Neural cell (in vitro differentiated cells): ENCODE data around the gene SIGLEC6. TPM values are rescaled to one million over a fixed set of nuclear protein-coding genes. Genes with fewer than 3 reads are reported as not detected.

ENCODE experiments used
- H2AFZ ChIP-seq: fragments of 200-600, 300-800 bp; sonication (generic), shearing (Covaris generic); 2 replicates; pipeline ENCODE4 v1.6.0; 2014; ENCODE audit warnings: low read depth, mild to moderate bottlenecking, antibody characterized with exemption, low read length, moderate library complexity
- H3F3A ChIP-seq: fragments of 200-600 bp; shearing (Covaris generic); 2 replicates; pipeline ENCODE4 v1.6.1; 2016; ENCODE audit warnings: mild to moderate bottlenecking, moderate library complexity, mixed read lengths, antibody characterized with exemption, low read length; ENCODE audit not compliant: insufficient read depth, poor library complexity, severe bottlenecking
- H3K27ac ChIP-seq: fragments of 200-600, 300-800 bp; sonication (generic), shearing (Covaris generic); 2 replicates; pipeline ENCODE4 v1.5.1; 2014; ENCODE audit warnings: mild to moderate bottlenecking, low read length, moderate library complexity
- H3K27me3 ChIP-seq: fragments of 300-800, 200-600 bp; sonication (generic), shearing (Covaris generic); 2 replicates; pipeline ENCODE4 v1.6.0; 2014; ENCODE audit warnings: mild to moderate bottlenecking, low read depth, low read length, moderate library complexity; ENCODE audit not compliant: insufficient read depth
- H3K36me3 ChIP-seq: fragments of 300-800, 200-600 bp; sonication (generic), shearing (Covaris generic); 2 replicates; pipeline ENCODE4 v1.5.1; 2014; ENCODE audit warnings: mild to moderate bottlenecking, antibody characterized with exemption, low read length, moderate library complexity; ENCODE audit not compliant: insufficient read depth
- H3K4me2 ChIP-seq: fragments of 300-800, 200-600 bp; sonication (generic), shearing (Covaris generic); 2 replicates; pipeline ENCODE4 v1.6.0; 2014; ENCODE audit warnings: mild to moderate bottlenecking, low read length
- H3K4me3 ChIP-seq: fragments of 300-800, 200-600 bp; sonication (generic), shearing (Covaris generic); 2 replicates; pipeline ENCODE4 v1.5.1; 2014; ENCODE audit warnings: mild to moderate bottlenecking, low read length, moderate library complexity
- H3K79me2 ChIP-seq: fragments of 200-600 bp; shearing (Covaris generic); replicated peaks from 2 replicates; pipeline ENCODE4 v1.6.0; 2014; ENCODE audit warnings: mild to moderate bottlenecking, low read length, moderate library complexity; ENCODE audit not compliant: insufficient read depth
- H3K9ac ChIP-seq: fragments of 300-800, 200-600 bp; sonication (generic), shearing (Covaris generic); 2 replicates; pipeline ENCODE4 v1.6.1; 2016; ENCODE audit warnings: mild to moderate bottlenecking, low read length, mixed read lengths
- H3K9me2 ChIP-seq: fragments of 200-600 bp; shearing (Covaris generic); 2 replicates; pipeline ENCODE4 v1.6.1; 2016; ENCODE audit warnings: mild to moderate bottlenecking, low read length, mixed read lengths; ENCODE audit not compliant: insufficient read depth
- H3K9me3 ChIP-seq: fragments of 200-600, 300-800 bp; sonication (generic), shearing (Covaris generic); 2 replicates; pipeline ENCODE4 v1.6.1; 2016; ENCODE audit warnings: mild to moderate bottlenecking, mixed run types, low read length, moderate library complexity, mixed read lengths
- H4K20me1 ChIP-seq: fragments of 200-600 bp; shearing (Covaris generic); 2 replicates; pipeline ENCODE4 v1.6.1; 2016; ENCODE audit warnings: mild to moderate bottlenecking, mixed run types; ENCODE audit not compliant: insufficient read depth
- CTCF ChIP-seq: fragments of 450-650 bp; IDR thresholded peaks from 2 replicates; pipeline ENCODE4 v1.5.1; 2014; ENCODE audit warnings: antibody characterized with exemption, mild to moderate bottlenecking, moderate library complexity; ENCODE audit not compliant: poor library complexity, severe bottlenecking
- EP300 ChIP-seq: fragments of 450-650 bp; conservative IDR thresholded peaks from 2 replicates; pipeline ENCODE4 v1.6.1; 2014; ENCODE audit warnings: antibody characterized with exemption, mild to moderate bottlenecking, moderate library complexity; ENCODE audit not compliant: poor library complexity, severe bottlenecking
- EZH2 ChIP-seq: fragments of 200-600, 300-800 bp; shearing (Covaris generic), sonication (generic); IDR thresholded peaks from 2 replicates; pipeline ENCODE4 v1.6.1; 2014; ENCODE audit warnings: antibody characterized with exemption, low read length, borderline replicate concordance, mild to moderate bottlenecking; ENCODE audit not compliant: insufficient read depth, poor library complexity, severe bottlenecking
- MXI1 ChIP-seq: fragments of 450-650 bp; conservative IDR thresholded peaks from 2 replicates; pipeline ENCODE4 v1.6.1; 2014; ENCODE audit warnings: antibody characterized with exemption, mild to moderate bottlenecking; ENCODE audit not compliant: poor library complexity, severe bottlenecking
- POLR2AphosphoS5 ChIP-seq: IDR thresholded peaks from 2 replicates; pipeline ENCODE4 v1.6.1; 2012
- RAD21 ChIP-seq: fragments of 450-650 bp; conservative IDR thresholded peaks from 2 replicates; pipeline ENCODE4 v1.6.1; 2014; ENCODE audit warnings: antibody characterized with exemption, mild to moderate bottlenecking, moderate library complexity
- REST ChIP-seq: IDR thresholded peaks from 2 replicates; pipeline ENCODE4 v1.6.1; 2012; ENCODE audit warnings: borderline replicate concordance
- SMC3 ChIP-seq: fragments of 450-650 bp; conservative IDR thresholded peaks from 2 replicates; pipeline ENCODE4 v1.6.1; 2014; ENCODE audit warnings: antibody characterized with exemption, mild to moderate bottlenecking, moderate library complexity; ENCODE audit not compliant: poor library complexity
- TAF1 ChIP-seq: IDR thresholded peaks from 2 replicates; pipeline ENCODE4 v1.6.1; 2012; ENCODE audit warnings: low read depth
- polyA plus RNA-seq: library from polyadenylated mRNA; depleted of rRNA; stranded (reverse); fragments of >200 nt; gene quantifications from 2 replicates; pipeline ENCODE4 v1.2.3, GENCODE V29; 2014

Gene SIGLEC6
- polyA plus RNA-seq, 1 donor from 2014 or later: not detected

GRCh38 chr19:51511353-51511752 is 20.1 kb downstream of the SIGLEC6 start:
- Histone ChIP-seq H4K20me1 (no peaks in the 10 kb centered on the region), H2AFZ (no peak overlapping the region), H3K4me2 (no peak overlapping the region), H3F3A (no peaks in the 10 kb centered on the region), H3K9me3 (no peaks in the 10 kb centered on the region), H3K36me3 (no peaks in the 10 kb centered on the region), H3K27me3 (no peaks in the 10 kb centered on the region), H3K9ac (no peak overlapping the region), H3K4me3 (no peak overlapping the region), H3K27ac (no peak overlapping the region), H3K9me2 (no peaks in the 10 kb centered on the region), H3K79me2 (no peaks in the 10 kb centered on the region)
- no peak for TF ChIP-seq POLR2AphosphoS5

- Histone ChIP-seq H2AFZ (no peak overlapping the region), H3K79me2 (no peaks in the 10 kb centered on the region), H4K20me1 (no peaks in the 10 kb centered on the region), H3F3A (no peaks in the 10 kb centered on the region), H3K36me3 (no peaks in the 10 kb centered on the region), H3K4me2 (no peak overlapping the region), H3K27ac (no peak overlapping the region), H3K27me3 (no peaks in the 10 kb centered on the region), H3K9me2 (no peaks in the 10 kb centered on the region), H3K9me3 (no peaks in the 10 kb centered on the region), H3K9ac (no peak overlapping the region), H3K4me3 (no peak overlapping the region)
- TF ChIP-seq REST (no peak), MXI1 (no peak), POLR2AphosphoS5 (no peak), CTCF (no peak), EZH2 (no peak), TAF1 (no peak), SMC3 (no peak), EP300 (no peak), RAD21 (no peak)
These were observed 21.4 kb downstream of the SIGLEC6 start for GRCh38 chr19:51509823-51510660.
